HG03175 (cell line): Measurements from ENCODE around the gene CYFIP1.

ENCODE experiments used
- ATAC-seq: cut with Tn5 transposase; IDR thresholded peaks from one replicate; pipeline ENCODE4 v1.9.1; 2021; ENCODE audit warnings: mild to moderate bottlenecking, moderate library complexity; ENCODE audit not compliant: unreplicated experiment

Gene CYFIP1

GRCh38 chr15:22919171-22919570 is 61.0 kb downstream of the CYFIP1 start:
- no peak for ATAC-seq

- no peak for ATAC-seq
Measured at GRCh38 chr15:22918596-22919140, 61.5 kb downstream of the CYFIP1 start.

GRCh38 chr15:22918056-22918455 is 62.1 kb downstream of the CYFIP1 start:
- no peak for ATAC-seq

- ATAC-seq: no peak
Measured at GRCh38 chr15:22917556-22917955, 62.6 kb downstream of the CYFIP1 start.

GRCh38 chr15:22916606-22917350 is 63.4 kb downstream of the CYFIP1 start:
- ATAC-seq: no peak

GRCh38 chr15:22915866-22916515 is 64.2 kb downstream of the CYFIP1 start:
- no peak for ATAC-seq

- no peak for ATAC-seq
Measured at GRCh38 chr15:22913646-22914380, 66.4 kb downstream of the CYFIP1 start.

GRCh38 chr15:22912256-22912655 is 67.9 kb downstream of the CYFIP1 start:
- no peak for ATAC-seq

- no peak for ATAC-seq
Measured at GRCh38 chr15:22911306-22911705, 68.9 kb downstream of the CYFIP1 start.

- no peak for ATAC-seq
Measured at GRCh38 chr15:22908830-22909229, 71.3 kb downstream of the CYFIP1 start.

GRCh38 chr15:22907161-22907950 is 72.8 kb downstream of the CYFIP1 start:
- ATAC-seq: no peak

- no peak for ATAC-seq
Measured at GRCh38 chr15:22904736-22905135, 75.4 kb downstream of the CYFIP1 start.

GRCh38 chr15:22903961-22904534 is 76.1 kb downstream of the CYFIP1 start:
- no peak for ATAC-seq

- no peak for ATAC-seq
Measured at GRCh38 chr15:22903427-22903826, 76.7 kb downstream of the CYFIP1 start.

- no peak for ATAC-seq
Measured at GRCh38 chr15:22902981-22903380, 77.2 kb downstream of the CYFIP1 start.

GRCh38 chr15:22902578-22902977 is 77.6 kb downstream of the CYFIP1 start:
- ATAC-seq: no peak

GRCh38 chr15:22902046-22902445 is 78.1 kb downstream of the CYFIP1 start:
- no peak for ATAC-seq

- peak; percentile 64 for ATAC-seq
Measured at GRCh38 chr15:22895465-22896190, 84.5 kb downstream of the CYFIP1 start.

GRCh38 chr15:22893881-22894280 is 86.3 kb downstream of the CYFIP1 start:
- no peak for ATAC-seq

- ATAC-seq: no peak
Measured at GRCh38 chr15:22893081-22893480, 87.1 kb downstream of the CYFIP1 start.
